ENCODE measurements around the gene C1orf116. TPM values are rescaled to one million over a fixed set of nuclear protein-coding genes. Genes with fewer than 3 reads are reported as not detected.

The C1orf116 gene
- total RNA-seq, 1 experiment from 2014 or later: 8.7 TPM

DNA sequence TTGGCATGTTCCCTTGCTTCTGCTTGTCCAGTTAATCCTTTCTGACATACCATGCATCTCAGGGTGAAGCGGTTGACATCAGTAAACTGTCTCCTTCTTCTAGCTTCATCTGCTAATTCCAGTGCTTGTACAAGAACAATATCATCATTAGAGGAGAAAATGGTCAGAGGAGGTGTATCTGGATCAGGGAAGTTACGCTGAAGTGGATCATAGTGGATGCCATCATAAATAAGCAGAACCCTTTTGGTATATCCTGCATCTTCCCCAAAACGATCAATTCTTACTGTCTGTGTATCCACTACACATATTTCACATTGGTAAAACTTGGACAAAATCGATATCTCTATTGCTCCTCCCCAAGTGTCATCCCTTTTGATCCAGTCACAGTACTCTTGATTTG is 16.5 kb upstream of the C1orf116 start:
- no peaks in the 10 kb centered on the region for H3K9me3 ChIP-seq
- TSS peak; percentile 14 for BruUV-seq (replicated peaks)
- Mint-ChIP-seq H3K27me3 (ENCODE audit: insufficient read depth, unreplicated experiment) (no peaks in the 10 kb centered on the region), H3K27ac (ENCODE audit: unreplicated experiment) (no peak overlapping the region), H3K4me3 (ENCODE audit: unreplicated experiment) (peak overlapping the region; percentile 94), H3K36me3 (ENCODE audit: insufficient read depth, unreplicated experiment) (peaks cover 51% of the 10 kb centered on the region), H3K4me1 (ENCODE audit: low read depth, unreplicated experiment) (peaks cover 7% of the 10 kb centered on the region), H3K9me3 (ENCODE audit: unreplicated experiment) (no peaks in the 10 kb centered on the region)
- H3K36me3 ChIP-seq (ENCODE audit: control insufficient read depth, insufficient read depth, low read length): 0 out of 2 replicates have a peak, but pooled peaks cover 1% of the 10 kb centered on the region
- no peak overlapping the region for H3K4me3 ChIP-seq (ENCODE audit: low read depth, low read length)
- no peaks in the 10 kb centered on the region for H3K27me3 ChIP-seq (replicated peaks; ENCODE audit: control insufficient read depth, insufficient read depth, low read length)
- TF ChIP-seq, protein P1, sequence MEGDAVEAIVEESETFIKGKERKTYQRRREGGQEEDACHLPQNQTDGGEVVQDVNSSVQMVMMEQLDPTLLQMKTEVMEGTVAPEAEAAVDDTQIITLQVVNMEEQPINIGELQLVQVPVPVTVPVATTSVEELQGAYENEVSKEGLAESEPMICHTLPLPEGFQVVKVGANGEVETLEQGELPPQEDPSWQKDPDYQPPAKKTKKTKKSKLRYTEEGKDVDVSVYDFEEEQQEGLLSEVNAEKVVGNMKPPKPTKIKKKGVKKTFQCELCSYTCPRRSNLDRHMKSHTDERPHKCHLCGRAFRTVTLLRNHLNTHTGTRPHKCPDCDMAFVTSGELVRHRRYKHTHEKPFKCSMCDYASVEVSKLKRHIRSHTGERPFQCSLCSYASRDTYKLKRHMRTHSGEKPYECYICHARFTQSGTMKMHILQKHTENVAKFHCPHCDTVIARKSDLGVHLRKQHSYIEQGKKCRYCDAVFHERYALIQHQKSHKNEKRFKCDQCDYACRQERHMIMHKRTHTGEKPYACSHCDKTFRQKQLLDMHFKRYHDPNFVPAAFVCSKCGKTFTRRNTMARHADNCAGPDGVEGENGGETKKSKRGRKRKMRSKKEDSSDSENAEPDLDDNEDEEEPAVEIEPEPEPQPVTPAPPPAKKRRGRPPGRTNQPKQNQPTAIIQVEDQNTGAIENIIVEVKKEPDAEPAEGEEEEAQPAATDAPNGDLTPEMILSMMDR (IDR thresholded peaks at IDR 0.05; ENCODE audit: insufficient read depth in 1 of 2, low read depth in 1 of 2, low read length in 1 of 2, severe bottlenecking in 1 of 2, unreplicated experiment in 1 of 2): no peak
- intact Hi-C loops (cut with micrococcal nuclease; ENCODE audit: unreplicated experiment): no loop called here
- DNase-seq: no peak
- ChIA-PET POLR2A (no interaction called here), CTCF (interaction anchor here (1.7 kb wide), 1 partner anchor 17 kb away, joined by 12 read pairs; the partner anchor contains the start of gene C1orf116)
- peaks cover 34% of the 10 kb centered on the region for H3K4me1 ChIP-seq

DNA sequence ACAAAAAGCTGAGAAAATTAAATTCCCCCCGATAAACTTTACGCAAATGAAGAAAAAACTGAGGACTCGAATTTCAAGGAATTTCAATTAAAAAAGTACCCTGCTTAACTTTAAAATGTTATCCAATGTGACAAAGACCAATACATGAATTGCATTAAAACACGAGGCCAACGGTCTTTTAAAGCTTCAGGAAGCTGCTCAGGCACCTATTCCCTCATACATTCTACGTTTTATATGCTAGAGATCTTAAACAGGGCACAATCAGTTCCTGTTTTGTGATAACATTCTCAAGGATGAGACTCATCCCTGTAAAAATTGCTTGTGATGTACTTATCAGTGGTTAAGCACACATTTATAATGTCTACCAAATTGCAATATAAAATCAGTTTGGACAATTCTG is 15.5 kb upstream of the C1orf116 start:
- Histone ChIP-seq H3K4me1 (peaks cover 40% of the 10 kb centered on the region), H3K4me3 (ENCODE audit: low read depth, low read length) (no peak overlapping the region), H3K36me3 (ENCODE audit: control insufficient read depth, insufficient read depth, low read length) (0 out of 2 replicates have a peak, but pooled peaks cover 1% of the 10 kb centered on the region), H3K9me3 (no peaks in the 10 kb centered on the region), H3K27me3 (replicated peaks; ENCODE audit: control insufficient read depth, insufficient read depth, low read length) (no peaks in the 10 kb centered on the region)
- intact Hi-C loops (cut with micrococcal nuclease; ENCODE audit: unreplicated experiment): no loop called here
- ChIA-PET CTCF (no interaction called here), POLR2A (no interaction called here)
- no peaks in the 10 kb centered on the region for H3K9me3 Mint-ChIP-seq (ENCODE audit: unreplicated experiment)
- H3K27ac Mint-ChIP-seq (ENCODE audit: unreplicated experiment): no peak overlapping the region
- no peak overlapping the region for H3K4me3 Mint-ChIP-seq (ENCODE audit: unreplicated experiment)
- H3K36me3 Mint-ChIP-seq (ENCODE audit: insufficient read depth, unreplicated experiment): peaks cover 50% of the 10 kb centered on the region
- TF ChIP-seq, protein P1 (IDR thresholded peaks at IDR 0.05; ENCODE audit: insufficient read depth in 1 of 2, low read depth in 1 of 2, low read length in 1 of 2, severe bottlenecking in 1 of 2, unreplicated experiment in 1 of 2): no peak
- no TSS peak for BruUV-seq (replicated peaks)
- DNase-seq: no peak
- H3K27me3 Mint-ChIP-seq (ENCODE audit: insufficient read depth, unreplicated experiment): no peaks in the 10 kb centered on the region
- peaks cover 7% of the 10 kb centered on the region for H3K4me1 Mint-ChIP-seq (ENCODE audit: low read depth, unreplicated experiment)

DNA sequence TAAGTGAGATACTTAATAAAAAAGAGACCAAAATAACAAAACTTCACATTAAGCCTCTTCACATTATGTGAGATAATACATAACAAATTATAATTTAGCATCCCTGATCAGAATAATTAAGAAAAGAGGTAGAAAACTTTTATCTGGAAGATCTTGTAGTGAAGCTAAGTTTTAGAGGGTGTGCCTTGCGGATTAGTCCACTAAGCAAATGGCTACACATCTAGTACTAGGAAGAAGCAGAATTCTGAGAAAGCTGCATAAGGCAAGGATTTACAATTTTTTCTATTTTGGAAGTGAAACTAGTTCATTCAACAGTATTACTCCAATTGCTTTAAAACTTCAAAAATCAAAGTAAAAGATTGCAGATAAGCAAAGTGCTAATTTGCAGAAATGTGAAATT is 14.9 kb upstream of the C1orf116 start:
- ChIA-PET POLR2A (interaction anchor here (2.6 kb wide), 1 partner anchor 15 kb away, joined by 10 read pairs; the partner anchor contains the start of gene C1orf116), CTCF (no interaction called here)
- no peak overlapping the region for H3K27ac Mint-ChIP-seq (ENCODE audit: unreplicated experiment)
- Histone ChIP-seq H3K9me3 (no peaks in the 10 kb centered on the region), H3K4me3 (ENCODE audit: low read depth, low read length) (no peak overlapping the region), H3K27me3 (replicated peaks; ENCODE audit: control insufficient read depth, insufficient read depth, low read length) (no peaks in the 10 kb centered on the region), H3K4me1 (peaks cover 40% of the 10 kb centered on the region), H3K36me3 (ENCODE audit: control insufficient read depth, insufficient read depth, low read length) (0 out of 2 replicates have a peak, but pooled peaks cover 1% of the 10 kb centered on the region)
- H3K4me1 Mint-ChIP-seq (ENCODE audit: low read depth, unreplicated experiment): peaks cover 7% of the 10 kb centered on the region
- peaks cover 46% of the 10 kb centered on the region for H3K36me3 Mint-ChIP-seq (ENCODE audit: insufficient read depth, unreplicated experiment)
- intact Hi-C loops (cut with micrococcal nuclease; ENCODE audit: unreplicated experiment): no loop called here
- DNase-seq: no peak
- H3K4me3 Mint-ChIP-seq (ENCODE audit: unreplicated experiment): no peak overlapping the region
- H3K9me3 Mint-ChIP-seq (ENCODE audit: unreplicated experiment): no peaks in the 10 kb centered on the region
- no TSS peak for BruUV-seq (replicated peaks)
- no peaks in the 10 kb centered on the region for H3K27me3 Mint-ChIP-seq (ENCODE audit: insufficient read depth, unreplicated experiment)
- TF ChIP-seq, protein P1 (IDR thresholded peaks at IDR 0.05; ENCODE audit: insufficient read depth in 1 of 2, low read depth in 1 of 2, low read length in 1 of 2, severe bottlenecking in 1 of 2, unreplicated experiment in 1 of 2): no peak
